PC-3 (cell line): ENCODE results near the gene ABLIM2. TPM values are rescaled to one million over a fixed set of nuclear protein-coding genes. Genes with fewer than 3 reads are reported as not detected.

ENCODE experiments used
- ATAC-seq: fragments of 200-7000 bp; cut with Tn5 transposase; 2 replicates; pipeline ENCODE4 v1.9.1; 2020; ENCODE audit warnings: mild to moderate bottlenecking, moderate library complexity
- BruUV-seq: library from RNA; stranded (reverse); fragments of 400-500 nt; replicated peaks from 2 replicates; lab custom pipeline; 2021; lab: Mats Ljungman, UMichigan
- CTCF ChIA-PET: fragments of 300-600 bp; sonication (Branson Sonifier 250); formaldehyde crosslinking; loops from one replicate; lab custom pipeline; 2022; ENCODE audit warnings: antibody characterized with exemption; lab: Charles Lee
- POLR2A ChIA-PET: fragments of 300-600 bp; sonication (Branson Sonifier 250); formaldehyde crosslinking; loops from one replicate; lab custom pipeline; 2022; ENCODE audit warnings: antibody characterized with exemption; ENCODE audit not compliant: unreplicated experiment; lab: Charles Lee
- DNase-seq: peaks from one replicate; pipeline ENCODE4 v3.0.0-alpha.2; 2015
- H2AFZ ChIP-seq: fragments of 300-600 bp; sonication (generic); 2 replicates; pipeline ENCODE4 v1.6.0; 2016; ENCODE audit warnings: antibody characterized with exemption, low read length
- H3F3A ChIP-seq: fragments of 300-600 bp; sonication (generic); one replicate; pipeline ENCODE4 v1.6.0; 2017; ENCODE audit warnings: antibody characterized with exemption, low read length, control low read depth, mild to moderate bottlenecking; ENCODE audit not compliant: unreplicated experiment
- H3K27ac ChIP-seq: fragments of 300-600 bp; sonication (generic); 2 replicates; pipeline ENCODE4 v1.5.1; 2016; ENCODE audit warnings: mild to moderate bottlenecking, low read length
- H3K27me3 ChIP-seq: fragments of 300-600 bp; sonication (generic); 2 replicates; pipeline ENCODE4 v1.6.1; 2016; ENCODE audit warnings: low read length, mixed read lengths
- H3K36me3 ChIP-seq: fragments of 300-600 bp; sonication (generic); 2 replicates; pipeline ENCODE4 v1.6.1; 2016; ENCODE audit warnings: low read depth, mixed run types, low read length, mixed read lengths
- H3K4me1 ChIP-seq: fragments of 300-600 bp; sonication (generic); 2 replicates; pipeline ENCODE4 v1.5.1; 2016; ENCODE audit warnings: low read length; ENCODE audit not compliant: insufficient read depth
- H3K4me2 ChIP-seq: fragments of 300-600 bp; sonication (generic); 2 replicates; pipeline ENCODE4 v1.6.0; 2016; ENCODE audit warnings: low read length
- H3K4me3 ChIP-seq: fragments of 300-600 bp; sonication (generic); 2 replicates; pipeline ENCODE4 v1.5.1; 2016; ENCODE audit warnings: mild to moderate bottlenecking, low read length, mixed read lengths
- H3K79me2 ChIP-seq: fragments of 300-600 bp; sonication (generic); 2 replicates; pipeline ENCODE4 v1.6.1; 2017; ENCODE audit warnings: low read length, mixed read lengths
- H3K9ac ChIP-seq: fragments of 300-600 bp; sonication (generic); 2 replicates; pipeline ENCODE4 v1.6.0; 2016; ENCODE audit warnings: mild to moderate bottlenecking, low read length
- H3K9me2 ChIP-seq: fragments of 300-600 bp; sonication (generic); replicated peaks from 2 replicates; pipeline ENCODE4 v1.6.1; 2016; ENCODE audit warnings: mixed run types, low read length, mixed read lengths
- H3K9me3 ChIP-seq: fragments of 300-600 bp; sonication (generic); 2 replicates; pipeline ENCODE4 v1.6.1; 2016; ENCODE audit warnings: low read length, mixed read lengths
- H4K20me1 ChIP-seq: fragments of 300-600 bp; sonication (generic); 2 replicates; pipeline ENCODE4 v1.6.1; 2016; ENCODE audit warnings: low read length, mixed read lengths
- CTCF ChIP-seq: fragments of 300-600 bp; sonication (generic); conservative IDR thresholded peaks from 2 replicates; pipeline ENCODE4 v1.5.1; 2017; ENCODE audit warnings: antibody characterized with exemption, low read depth, mild to moderate bottlenecking, low read length
- EZH2 ChIP-seq: fragments of 300-600 bp; sonication (generic); IDR thresholded peaks from one replicate; pipeline ENCODE4 v1.6.1; 2017; ENCODE audit warnings: antibody characterized with exemption, mild to moderate bottlenecking, low read length; ENCODE audit not compliant: unreplicated experiment
- EZH2phosphoT487 ChIP-seq: fragments of 300-600 bp; sonication (generic); IDR thresholded peaks from 2 replicates; pipeline ENCODE4 v1.6.1; 2018; ENCODE audit warnings: mild to moderate bottlenecking, antibody characterized with exemption, low read length, borderline replicate concordance
- intact Hi-C: fragments of 100-400 bp; cut with micrococcal nuclease; formaldehyde crosslinking; loops from 2 replicates; pipeline ENCODE4 v1.9.0; 2023
- total RNA-seq: library from RNA; depleted of rRNA; stranded (reverse); fragments of >200 nt; gene quantifications from 2 replicates; pipeline ENCODE4 v1.2.3, GENCODE V29; 2014

Gene ABLIM2
- total RNA-seq, 1 experiment from 2014 or later: 3.2 TPM

DNA sequence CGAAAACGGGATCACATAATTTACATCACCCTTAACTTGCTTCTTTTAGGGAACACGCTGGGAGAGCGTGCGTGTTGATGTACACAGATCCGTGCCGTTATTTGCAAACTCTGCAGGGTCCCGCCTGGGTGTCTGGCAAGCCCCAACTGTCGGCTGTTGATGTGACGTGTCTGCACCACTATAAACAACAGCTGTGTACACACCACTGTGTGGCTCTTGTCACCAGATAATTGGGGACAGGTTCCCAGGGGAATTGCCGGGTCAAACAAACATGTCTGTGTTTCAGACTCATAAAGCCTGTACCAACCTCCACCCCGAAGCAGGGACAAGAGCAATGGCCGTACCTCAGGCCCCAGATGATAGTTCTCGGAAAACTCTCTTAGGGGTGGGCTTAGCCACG lies 113.9 kb downstream of the ABLIM2 start:
- TF ChIP-seq EZH2phosphoT487 (no peak), EZH2 (no peak), CTCF (no peak)
- H2AFZ ChIP-seq: no peak overlapping the region
- CTCF ChIA-PET: no interaction called here
- ATAC-seq (no peak), DNase-seq (no peak)
- H3K27ac ChIP-seq: no peak overlapping the region
- H3K9me3 ChIP-seq: no peaks in the 10 kb centered on the region
- no peaks in the 10 kb centered on the region for H3K36me3 ChIP-seq
- H3K9me2 ChIP-seq: no peaks in the 10 kb centered on the region
- POLR2A ChIA-PET: no interaction called here
- no peaks in the 10 kb centered on the region for H3F3A ChIP-seq
- no peak overlapping the region for H3K4me3 ChIP-seq
- no peaks in the 10 kb centered on the region for H3K27me3 ChIP-seq
- no peaks in the 10 kb centered on the region for H4K20me1 ChIP-seq
- H3K79me2 ChIP-seq: no peaks in the 10 kb centered on the region
- H3K9ac ChIP-seq: no peak overlapping the region
- H3K4me1 ChIP-seq: no peaks in the 10 kb centered on the region
- BruUV-seq: no TSS peak
- intact Hi-C loops: no loop called here
- no peak overlapping the region for H3K4me2 ChIP-seq

- TF ChIP-seq CTCF (no peak), EZH2 (no peak), EZH2phosphoT487 (no peak)
- BruUV-seq: no TSS peak
- no peak overlapping the region for H3K4me3 ChIP-seq
- H3K27ac ChIP-seq: no peak overlapping the region
- no peak overlapping the region for H2AFZ ChIP-seq
- intact Hi-C loops: no loop called here
- ChIA-PET CTCF (no interaction called here), POLR2A (no interaction called here)
- H4K20me1 ChIP-seq: no peaks in the 10 kb centered on the region
- H3K79me2 ChIP-seq: no peaks in the 10 kb centered on the region
- H3K36me3 ChIP-seq: no peaks in the 10 kb centered on the region
- no peaks in the 10 kb centered on the region for H3K4me1 ChIP-seq
- no peak for ATAC-seq
- no peaks in the 10 kb centered on the region for H3K9me2 ChIP-seq
- no peaks in the 10 kb centered on the region for H3K27me3 ChIP-seq
- H3F3A ChIP-seq: no peaks in the 10 kb centered on the region
- no peak overlapping the region for H3K9ac ChIP-seq
- no peaks in the 10 kb centered on the region for H3K9me3 ChIP-seq
- no peak overlapping the region for H3K4me2 ChIP-seq
- no peak for DNase-seq
Measured at GRCh38 chr4:8044244-8044643, 114.4 kb downstream of the ABLIM2 start.

DNA sequence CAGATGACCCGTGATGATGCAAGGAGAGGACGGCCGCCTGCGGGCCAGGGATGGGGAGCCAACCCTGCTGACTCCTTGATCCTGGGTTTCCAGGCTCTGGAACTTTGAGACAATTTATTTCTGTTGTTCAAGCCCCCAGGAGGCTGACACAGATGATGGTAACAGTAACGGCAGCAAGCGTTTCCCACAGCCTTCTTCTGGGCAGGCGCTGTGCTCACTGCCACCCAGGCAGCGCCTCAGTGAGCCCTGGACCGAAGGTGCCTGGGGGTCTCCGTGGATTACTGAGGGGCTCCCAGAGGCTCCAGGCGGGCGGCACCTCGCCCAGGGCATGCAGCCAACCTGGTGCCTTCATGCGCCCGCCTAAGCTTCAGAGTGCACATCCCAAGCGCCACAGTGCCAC lies 115.0 kb downstream of the ABLIM2 start:
- TF ChIP-seq EZH2: no peak
- no peak for TF ChIP-seq CTCF
- no peak for TF ChIP-seq EZH2phosphoT487
- no peaks in the 10 kb centered on the region for H3K79me2 ChIP-seq
- no peaks in the 10 kb centered on the region for H3K9me2 ChIP-seq
- H3F3A ChIP-seq: no peaks in the 10 kb centered on the region
- no peaks in the 10 kb centered on the region for H3K36me3 ChIP-seq
- CTCF ChIA-PET: no interaction called here
- no peaks in the 10 kb centered on the region for H3K4me1 ChIP-seq
- intact Hi-C loops: no loop called here
- ATAC-seq (no peak), DNase-seq (no peak)
- no peaks in the 10 kb centered on the region for H3K9me3 ChIP-seq
- no peak overlapping the region for H3K27ac ChIP-seq
- H3K4me3 ChIP-seq: no peak overlapping the region
- H4K20me1 ChIP-seq: no peaks in the 10 kb centered on the region
- no peak overlapping the region for H2AFZ ChIP-seq
- H3K4me2 ChIP-seq: no peak overlapping the region
- no TSS peak for BruUV-seq
- no peak overlapping the region for H3K9ac ChIP-seq
- POLR2A ChIA-PET: no interaction called here
- no peaks in the 10 kb centered on the region for H3K27me3 ChIP-seq
